Measurements from ENCODE around the gene TBXAS1. TPM values are rescaled to one million over a fixed set of nuclear protein-coding genes. Genes with fewer than 3 reads are reported as not detected.

Gene TBXAS1
- total and polyA plus RNA-seq, 2 donors (not counting 3 experiments of a cell fraction or from before 2014, with no cell fraction given), result 2.1 to 4.3 TPM

- H3K36me3 ChIP-seq (ENCODE audit: control insufficient read depth in 2 of 2, extremely low read depth in 1 of 2, insufficient read depth in 2 of 2, low read length in 2 of 2), result no peaks in the 10 kb centered on the region
- no peaks in the 10 kb centered on the region for H3K9me3 ChIP-seq (replicated peaks; ENCODE audit: control insufficient read depth, insufficient read depth, low read length)
- no peak overlapping the region for H3K4me3 ChIP-seq (replicated peaks in 1 of 3; ENCODE audit: insufficient read depth in 1 of 3, low read depth in 1 of 3, low read length in 3 of 3)
- no peaks in the 10 kb centered on the region for H3K4me1 ChIP-seq (ENCODE audit: control insufficient read depth, extremely low read depth, insufficient read depth, low read length)
- BruUV-seq (replicated peaks), result no TSS peak
- H3K27ac ChIP-seq (ENCODE audit: insufficient read depth, low read depth, low read length), result no peak overlapping the region
- H3K9ac ChIP-seq (replicated peaks; ENCODE audit: extremely low read depth, insufficient read depth, low read length), result no peak overlapping the region
- H4K20me1 ChIP-seq (replicated peaks; ENCODE audit: control insufficient read depth, extremely low read depth, insufficient read depth, low read length), result no peaks in the 10 kb centered on the region
- ChIA-PET CTCF (interaction anchor here (0.9 to 1.1 kb wide), 2 partner anchors 12 to 408 kb away, joined by 3 to 5 read pairs; no protein-coding TSS in a partner anchor), POLR2A (no interaction called here)
- dilution Hi-C loops (cut with MboI; ENCODE audit: extremely low pct_ligation_motif_present, low sequenced_read_pairs), result loop anchor here (25.0 kb wide), 1 partner anchor 398 kb away; no protein-coding TSS in a partner anchor
- H3K9me1 ChIP-seq (replicated peaks; ENCODE audit: control insufficient read depth, extremely low read depth, insufficient read depth, low read length), result no peaks in the 10 kb centered on the region
- DNase-seq (ENCODE audit: low read depth, low spot score) (no peak), FAIRE-seq (no peak)
- H3K79me2 ChIP-seq (ENCODE audit: control insufficient read depth, insufficient read depth, low read length), result no peaks in the 10 kb centered on the region
- H3K27me3 ChIP-seq (ENCODE audit: control insufficient read depth in 2 of 2, insufficient read depth in 2 of 2, low read length in 2 of 2), result peaks cover 0 to 3% of the 10 kb centered on the region in 2 experiments
- intact Hi-C loops (cut with micrococcal nuclease), result no loop called here
- TF ChIP-seq MAX (IDR thresholded peaks at IDR 0.05; ENCODE audit: insufficient read depth, insufficient read length), result no peak
- H2AFZ ChIP-seq (ENCODE audit: low read depth, low read length), result no peak overlapping the region
- H3K4me2 ChIP-seq (ENCODE audit: insufficient read depth, low read length), result no peak overlapping the region
These were observed 181.3 kb downstream of the TBXAS1 start for GRCh38 chr7:140010194-140010895.

- Histone ChIP-seq H3K9ac (replicated peaks; ENCODE audit: extremely low read depth, insufficient read depth, low read length) (no peak overlapping the region), H3K4me2 (ENCODE audit: insufficient read depth, low read length) (no peak overlapping the region), H3K79me2 (ENCODE audit: control insufficient read depth, insufficient read depth, low read length) (no peaks in the 10 kb centered on the region), H3K9me3 (replicated peaks; ENCODE audit: control insufficient read depth, insufficient read depth, low read length) (no peaks in the 10 kb centered on the region), H3K4me3 (replicated peaks in 1 of 3; ENCODE audit: insufficient read depth in 1 of 3, low read depth in 1 of 3, low read length in 3 of 3) (no peak overlapping the region), H3K27ac (ENCODE audit: insufficient read depth, low read depth, low read length) (no peak overlapping the region), H3K27me3 (ENCODE audit: control insufficient read depth in 2 of 2, insufficient read depth in 2 of 2, low read length in 2 of 2) (peaks cover 0 to 3% of the 10 kb centered on the region in 2 experiments), H3K4me1 (ENCODE audit: control insufficient read depth, extremely low read depth, insufficient read depth, low read length) (no peaks in the 10 kb centered on the region), H4K20me1 (replicated peaks; ENCODE audit: control insufficient read depth, extremely low read depth, insufficient read depth, low read length) (no peaks in the 10 kb centered on the region), H3K36me3 (ENCODE audit: control insufficient read depth in 2 of 2, extremely low read depth in 1 of 2, insufficient read depth in 2 of 2, low read length in 2 of 2) (no peaks in the 10 kb centered on the region), H2AFZ (ENCODE audit: low read depth, low read length) (no peak overlapping the region), H3K9me1 (replicated peaks; ENCODE audit: control insufficient read depth, extremely low read depth, insufficient read depth, low read length) (no peaks in the 10 kb centered on the region)
- TF ChIP-seq JUN (IDR thresholded peaks at IDR 0.05; ENCODE audit: borderline replicate concordance, insufficient read depth, insufficient read length, low read depth), result no peak
- TF ChIP-seq MYC (IDR thresholded peaks at IDR 0.05; ENCODE audit: low read depth, low read length), result no peak
- TF ChIP-seq MAX (IDR thresholded peaks at IDR 0.05; ENCODE audit: insufficient read depth, insufficient read length), result no peak
- TF ChIP-seq FOS (IDR thresholded peaks at IDR 0.05; ENCODE audit: borderline replicate concordance, insufficient read depth, low read length), result no peak
- TF ChIP-seq CTCF (IDR thresholded peaks at IDR 0.05; ENCODE audit: extremely low read depth in 1 of 2, insufficient read depth in 1 of 2, low read depth in 1 of 2, low read length in 2 of 2), result no peak
- TF ChIP-seq POLR2A (IDR thresholded peaks at IDR 0.05; ENCODE audit: low read depth, low read length), result no peak
- TF ChIP-seq GATA2 (IDR thresholded peaks at IDR 0.05; ENCODE audit: insufficient read depth, insufficient read length, low read depth, low read length), result no peak
- no peak for TF ChIP-seq POLR2AphosphoS5 (IDR thresholded peaks at IDR 0.05; ENCODE audit: insufficient read depth, low read depth, low read length)
- TF ChIP-seq EZH2 (IDR thresholded peaks at IDR 0.05; ENCODE audit: borderline replicate concordance, low read depth, low read length, severe bottlenecking), result no peak
- CTCF ChIA-PET, result interaction anchor here (1.0 to 1.4 kb wide), 2 partner anchors 11 to 514 kb away, joined by 4 to 7 read pairs; no protein-coding TSS in a partner anchor
- FAIRE-seq, result no peak
- BruUV-seq (replicated peaks), result no TSS peak
- dilution Hi-C loops (cut with MboI; ENCODE audit: extremely low pct_ligation_motif_present, low sequenced_read_pairs) (loop anchor here (25.0 kb wide), 1 partner anchor 401 kb away; no protein-coding TSS in a partner anchor), intact Hi-C loops (cut with micrococcal nuclease) (no loop called here)
- DNase-seq (ENCODE audit: low read depth, low spot score), result no peak
- POLR2A ChIA-PET, result no interaction called here
These were observed 184.6 kb downstream of the TBXAS1 start for GRCh38 chr7:140013676-140014075.
